Middle frontal gyrus (tissue), 1 donor: ENCODE results near the gene TSPAN32.
"Not testable (repeated sequence)": the region's sequence is repeated elsewhere in the genome, so short reads cannot be mapped to it uniquely, and the experiment has no call there.

Experiments
- DNase-seq: peaks from one replicate; pipeline ENCODE4 v3.0.0-alpha.2; 2015; ENCODE audit warnings: low spot score; ENCODE audit errors: extremely low spot score

The TSPAN32 gene

DNA sequence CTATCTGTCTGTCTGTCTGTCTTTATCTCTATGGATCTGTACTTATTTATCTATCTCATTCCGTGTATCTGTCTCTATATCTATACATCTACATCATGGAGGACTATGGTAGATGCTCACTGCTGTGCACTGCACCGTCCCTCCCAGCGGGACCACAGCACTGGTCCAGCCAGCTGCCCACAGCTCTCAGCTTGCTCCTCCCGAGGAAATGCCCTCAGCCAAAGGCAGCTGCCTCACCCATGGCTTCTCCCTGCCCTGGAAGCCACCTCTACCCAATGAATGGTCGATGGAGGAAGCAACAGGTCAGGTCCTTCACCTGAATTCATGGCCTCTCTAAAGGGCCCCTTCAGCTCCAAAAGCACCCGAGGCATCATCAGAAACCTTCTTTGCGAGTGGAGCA lies 60.6 kb downstream of the TSPAN32 start:
- no peak for DNase-seq

DNA sequence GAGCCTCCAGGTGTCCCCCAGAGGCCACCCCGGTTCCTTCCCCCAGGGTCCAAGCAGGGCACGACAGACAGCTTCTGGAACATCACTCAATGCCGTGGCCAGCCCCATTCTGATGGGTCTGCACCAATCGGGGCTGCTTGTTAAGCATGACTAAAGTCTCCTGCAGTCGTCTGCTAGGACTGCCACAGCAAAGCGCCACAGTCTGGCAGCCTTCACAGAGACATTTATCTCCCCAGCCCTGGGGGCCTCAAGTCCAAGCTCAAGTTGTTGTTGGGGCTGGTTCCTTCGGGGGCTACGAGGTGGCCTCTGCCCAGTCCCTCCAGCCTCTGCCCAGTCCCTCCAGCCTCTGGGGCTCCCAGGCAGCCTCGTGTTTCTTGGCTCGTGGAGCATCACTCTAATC lies 61.3 kb downstream of the TSPAN32 start:
- DNase-seq, result no peak

DNA sequence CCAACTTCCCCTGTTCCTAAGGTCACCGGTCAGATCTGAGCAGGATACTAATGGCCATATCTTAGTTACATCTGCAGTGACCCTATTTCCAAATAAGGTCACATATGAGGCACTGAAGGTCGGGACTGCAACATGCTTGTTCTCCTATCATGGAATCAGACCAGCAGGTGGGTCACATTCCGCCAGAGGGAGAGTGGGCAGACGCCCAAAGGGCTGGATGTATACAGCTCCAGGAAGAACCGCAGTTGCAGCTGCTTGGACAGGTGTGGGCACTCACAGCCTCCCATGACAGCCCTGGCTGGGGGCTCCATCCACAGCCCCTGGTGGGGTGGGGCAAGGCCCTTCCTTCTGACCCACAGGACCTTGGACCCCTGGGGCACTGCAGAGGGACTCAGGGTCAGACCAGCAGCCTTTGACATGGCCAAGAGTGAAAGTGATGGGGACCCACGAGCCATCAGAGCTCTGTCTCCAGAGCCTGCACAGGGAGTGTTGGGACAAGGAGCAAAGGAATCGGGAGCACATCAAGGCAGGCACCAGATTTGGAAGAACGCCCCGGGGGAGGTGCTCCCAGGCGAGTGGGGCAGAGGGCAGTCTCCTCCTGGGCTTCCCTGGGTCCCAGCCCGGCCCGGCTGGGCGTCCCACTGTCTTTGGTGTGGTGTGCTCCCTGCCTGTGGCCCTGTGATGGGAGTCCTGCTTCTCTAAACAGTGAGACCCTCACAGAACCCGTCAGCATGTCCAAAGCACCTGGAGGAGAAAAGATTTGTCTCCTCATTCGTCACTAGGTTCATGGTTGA lies 62.0 kb downstream of the TSPAN32 start:
- no peak for DNase-seq

DNA sequence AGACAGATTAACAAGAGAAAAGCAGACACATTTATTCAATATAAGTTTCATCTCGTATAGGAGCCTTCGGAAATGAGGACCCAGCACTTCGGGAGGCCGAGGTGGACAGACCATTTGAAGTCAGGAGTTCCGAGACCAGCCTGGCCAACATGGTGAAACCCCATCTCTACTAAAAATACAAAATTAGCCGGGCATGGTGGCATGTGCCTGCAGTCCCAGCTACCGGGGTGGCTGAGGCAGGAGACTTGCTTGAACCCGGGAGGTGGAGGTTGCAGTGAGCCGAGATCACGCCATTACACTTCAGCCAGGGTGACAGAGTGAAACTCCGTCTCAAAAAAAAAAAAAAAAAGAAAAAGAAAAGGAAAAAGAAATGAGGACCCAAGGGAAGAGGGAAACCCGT lies 62.6 kb downstream of the TSPAN32 start:
- not testable (repeated sequence) for DNase-seq

DNA sequence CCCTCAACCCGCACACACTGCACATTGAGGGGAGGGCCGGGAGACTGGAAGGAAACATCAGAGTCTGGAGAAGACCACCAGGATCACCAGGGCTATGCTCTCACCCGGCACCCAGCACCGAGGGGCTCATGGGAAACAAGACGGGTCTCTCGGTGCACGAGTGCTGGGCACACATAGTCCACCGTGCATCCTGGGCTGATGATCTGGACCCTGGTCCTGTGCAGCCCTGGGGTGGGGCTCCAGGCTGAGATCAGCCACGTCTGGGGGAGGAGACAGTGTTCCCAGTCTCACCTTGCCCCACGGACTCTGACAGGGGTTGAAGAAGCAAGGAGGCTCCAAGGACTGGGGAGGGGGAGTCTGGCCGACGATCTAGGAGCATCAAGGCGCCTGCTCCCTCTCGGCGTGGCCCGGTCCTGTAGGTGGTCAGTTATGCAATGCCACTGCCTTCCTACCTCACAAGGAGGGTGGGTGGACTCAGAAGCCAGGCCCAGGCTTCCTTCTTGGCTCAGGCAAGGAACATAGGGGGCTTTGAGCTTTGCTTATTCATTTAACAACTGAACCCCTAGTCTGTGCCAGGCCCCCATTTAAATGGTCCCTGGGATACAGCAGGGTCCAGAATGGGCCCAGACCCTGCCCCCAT lies 63.9 kb downstream of the TSPAN32 start:
- no peak for DNase-seq

DNA sequence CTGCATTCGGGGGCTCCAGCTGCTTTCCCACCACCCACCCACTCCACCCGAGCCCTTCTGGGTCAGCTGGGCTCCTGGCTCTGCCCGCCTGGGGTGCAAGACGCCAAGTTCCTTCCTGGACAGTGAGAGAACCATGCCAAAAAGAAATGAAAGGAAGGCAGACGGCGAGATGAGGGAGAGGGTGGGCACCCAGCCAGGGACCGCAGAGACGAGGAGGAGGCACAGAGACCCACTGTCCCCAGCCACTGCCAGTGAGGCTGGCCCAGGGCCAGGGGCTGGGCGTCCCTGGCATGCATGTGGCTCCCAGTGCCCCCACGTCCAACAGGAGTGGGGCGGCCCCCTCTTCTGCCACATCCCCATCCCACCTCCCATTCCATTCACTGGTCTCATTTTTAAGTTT lies 64.5 kb downstream of the TSPAN32 start:
- no peak for DNase-seq

DNA sequence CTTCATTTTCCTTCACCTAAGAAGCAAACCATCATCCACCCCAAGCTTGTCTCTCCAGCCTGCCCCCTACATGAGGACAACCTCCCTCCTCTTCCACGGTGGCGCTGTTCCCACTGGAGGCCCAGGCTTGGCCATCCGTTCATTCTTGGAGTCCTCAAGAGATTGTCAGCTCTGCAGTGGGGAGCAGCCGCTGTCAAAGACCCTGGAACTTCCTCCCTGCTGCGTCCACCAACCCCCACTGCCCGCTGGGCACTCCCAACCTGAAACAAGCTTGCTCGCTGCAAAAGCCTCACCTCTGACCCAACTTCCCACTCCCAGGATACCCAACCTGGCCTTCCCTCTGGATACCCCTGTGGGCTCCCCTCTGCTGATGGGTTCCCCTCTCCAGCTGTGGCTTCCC lies 64.9 kb downstream of the TSPAN32 start:
- no peak for DNase-seq

DNA sequence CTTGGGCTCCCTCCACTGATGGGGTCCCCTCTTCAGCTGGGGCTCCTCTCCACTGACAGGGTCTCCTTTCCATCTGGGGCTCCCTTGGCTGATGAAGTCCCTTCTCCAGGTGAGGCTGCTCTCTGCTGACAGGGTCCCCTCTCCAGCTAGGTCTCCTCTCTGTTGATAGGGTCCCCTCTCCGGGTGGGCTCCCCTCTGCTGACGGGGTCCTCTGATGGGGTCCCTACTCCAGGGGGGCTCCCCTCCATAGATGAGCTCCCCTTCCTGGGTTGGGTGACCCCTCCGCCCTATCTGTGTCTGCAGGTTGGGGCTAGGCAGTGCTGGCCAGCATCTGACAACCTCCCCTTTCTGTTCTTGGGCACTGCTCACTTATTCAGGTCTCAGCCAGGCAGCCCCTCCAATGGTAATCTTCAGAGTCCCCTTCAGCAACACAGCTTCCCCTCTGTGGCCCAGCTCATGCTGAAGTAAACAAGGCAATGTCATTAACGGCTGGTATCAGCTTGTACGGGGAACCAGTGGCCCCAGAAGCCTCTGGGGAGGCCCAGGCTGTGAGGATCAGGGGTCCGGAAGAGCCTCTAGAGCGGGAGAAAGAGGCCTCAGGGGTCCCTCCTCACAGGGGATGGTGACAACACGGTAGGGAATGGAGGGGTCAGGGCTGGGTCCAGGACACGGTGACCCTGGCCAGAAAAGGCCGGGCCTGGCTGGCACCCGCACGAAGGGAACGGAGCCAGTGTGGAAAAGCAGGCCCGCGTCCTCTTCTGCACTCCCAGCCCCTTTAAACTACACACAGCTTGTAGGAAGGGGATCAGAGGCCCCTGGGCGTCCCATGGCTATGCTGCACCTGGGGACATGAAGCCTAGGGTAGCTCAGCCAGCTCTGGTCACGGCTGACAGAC lies 65.7 kb downstream of the TSPAN32 start:
- DNase-seq, result no peak
